HK-2 (cell line): ENCODE results near the gene NCKAP5L.
"Not testable (repeated sequence)": the region's sequence is repeated elsewhere in the genome, so short reads cannot be mapped to it uniquely, and the experiment has no call there.

Experiments used
- DNase-seq: peaks from one replicate; pipeline ENCODE4 v3.0.0-alpha.2; 2018; ENCODE audit not compliant: unreplicated experiment

NCKAP5L gene, protein sequence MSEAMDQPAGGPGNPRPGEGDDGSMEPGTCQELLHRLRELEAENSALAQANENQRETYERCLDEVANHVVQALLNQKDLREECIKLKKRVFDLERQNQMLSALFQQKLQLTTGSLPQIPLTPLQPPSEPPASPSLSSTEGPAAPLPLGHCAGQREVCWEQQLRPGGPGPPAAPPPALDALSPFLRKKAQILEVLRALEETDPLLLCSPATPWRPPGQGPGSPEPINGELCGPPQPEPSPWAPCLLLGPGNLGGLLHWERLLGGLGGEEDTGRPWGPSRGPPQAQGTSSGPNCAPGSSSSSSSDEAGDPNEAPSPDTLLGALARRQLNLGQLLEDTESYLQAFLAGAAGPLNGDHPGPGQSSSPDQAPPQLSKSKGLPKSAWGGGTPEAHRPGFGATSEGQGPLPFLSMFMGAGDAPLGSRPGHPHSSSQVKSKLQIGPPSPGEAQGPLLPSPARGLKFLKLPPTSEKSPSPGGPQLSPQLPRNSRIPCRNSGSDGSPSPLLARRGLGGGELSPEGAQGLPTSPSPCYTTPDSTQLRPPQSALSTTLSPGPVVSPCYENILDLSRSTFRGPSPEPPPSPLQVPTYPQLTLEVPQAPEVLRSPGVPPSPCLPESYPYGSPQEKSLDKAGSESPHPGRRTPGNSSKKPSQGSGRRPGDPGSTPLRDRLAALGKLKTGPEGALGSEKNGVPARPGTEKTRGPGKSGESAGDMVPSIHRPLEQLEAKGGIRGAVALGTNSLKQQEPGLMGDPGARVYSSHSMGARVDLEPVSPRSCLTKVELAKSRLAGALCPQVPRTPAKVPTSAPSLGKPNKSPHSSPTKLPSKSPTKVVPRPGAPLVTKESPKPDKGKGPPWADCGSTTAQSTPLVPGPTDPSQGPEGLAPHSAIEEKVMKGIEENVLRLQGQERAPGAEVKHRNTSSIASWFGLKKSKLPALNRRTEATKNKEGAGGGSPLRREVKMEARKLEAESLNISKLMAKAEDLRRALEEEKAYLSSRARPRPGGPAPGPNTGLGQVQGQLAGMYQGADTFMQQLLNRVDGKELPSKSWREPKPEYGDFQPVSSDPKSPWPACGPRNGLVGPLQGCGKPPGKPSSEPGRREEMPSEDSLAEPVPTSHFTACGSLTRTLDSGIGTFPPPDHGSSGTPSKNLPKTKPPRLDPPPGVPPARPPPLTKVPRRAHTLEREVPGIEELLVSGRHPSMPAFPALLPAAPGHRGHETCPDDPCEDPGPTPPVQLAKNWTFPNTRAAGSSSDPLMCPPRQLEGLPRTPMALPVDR (N-terminal part only)

DNA sequence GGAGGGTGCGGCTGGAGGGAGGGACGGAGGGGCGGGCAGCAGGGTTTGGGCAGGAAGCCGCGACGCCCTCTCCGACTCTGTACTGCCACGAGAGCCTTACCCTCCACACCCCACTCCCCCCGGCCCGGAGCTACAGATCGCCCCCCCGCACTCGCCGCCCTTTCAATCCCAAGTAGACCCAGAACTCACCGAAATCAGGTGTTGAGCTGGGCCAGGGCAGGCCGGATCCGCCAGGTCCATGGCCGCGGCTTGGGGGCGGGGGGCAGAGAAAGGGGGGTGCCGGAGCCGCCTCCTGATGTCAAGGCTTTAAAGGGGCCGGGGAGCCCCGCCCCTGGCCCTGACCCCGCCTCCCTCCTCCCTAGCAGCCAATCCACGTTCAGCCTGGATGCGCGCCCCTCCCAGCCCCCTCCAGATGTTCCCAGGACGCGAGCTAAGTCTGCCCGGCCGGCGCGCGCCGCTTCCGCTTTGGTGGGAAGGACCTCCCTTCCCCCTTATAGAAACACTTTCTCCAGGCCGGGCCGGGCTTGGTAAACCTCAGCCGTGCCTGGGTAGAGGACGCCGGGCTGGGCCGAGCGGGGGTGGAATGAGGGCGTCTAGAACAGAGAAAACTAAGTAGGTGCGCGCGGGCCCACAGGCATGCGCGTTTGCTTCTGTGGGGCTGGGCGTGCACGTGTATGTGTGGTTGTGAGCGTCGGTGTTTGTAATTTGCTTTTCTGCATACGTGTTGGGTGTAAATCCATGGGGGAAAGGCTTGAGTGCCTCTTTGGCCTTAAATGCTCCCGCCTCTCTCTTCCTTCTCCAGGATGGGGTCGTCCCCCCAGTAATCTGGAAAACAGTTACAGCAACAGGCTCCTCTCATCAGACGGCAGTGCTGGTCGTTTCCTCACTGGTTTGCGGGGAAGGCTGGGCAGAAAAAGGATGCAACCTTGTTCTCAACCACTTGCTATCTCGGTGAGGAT lies at the start of gene NCKAP5L:
Gene NCKAP5L (minus strand): TSS at position 281 of the 959 bp plus-strand sequence. CDS start 24,369 bp downstream, outside the sequence.
- peak; percentile 96 for DNase-seq

DNA sequence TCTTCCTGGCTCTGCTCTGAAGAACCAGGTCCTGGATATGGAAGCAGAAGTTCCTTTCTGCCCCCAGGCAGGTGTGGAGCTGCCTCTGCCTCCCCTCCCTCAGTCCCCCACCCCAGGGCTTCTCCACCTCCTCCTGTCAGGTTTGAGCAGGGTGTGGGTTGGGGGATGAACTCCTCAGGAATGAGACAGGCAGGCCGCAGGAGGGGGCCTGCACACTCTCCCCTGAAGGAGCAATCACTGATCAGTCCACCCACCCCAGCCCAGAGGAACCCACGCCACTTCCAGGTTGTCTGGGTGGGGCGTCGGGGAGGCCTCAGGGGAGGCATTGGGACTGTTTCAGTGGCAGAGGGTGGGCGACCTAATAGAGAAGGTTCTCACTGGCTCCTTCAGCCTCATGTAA lies 48.9 kb upstream of the NCKAP5L start:
- DNase-seq, result no peak

DNA sequence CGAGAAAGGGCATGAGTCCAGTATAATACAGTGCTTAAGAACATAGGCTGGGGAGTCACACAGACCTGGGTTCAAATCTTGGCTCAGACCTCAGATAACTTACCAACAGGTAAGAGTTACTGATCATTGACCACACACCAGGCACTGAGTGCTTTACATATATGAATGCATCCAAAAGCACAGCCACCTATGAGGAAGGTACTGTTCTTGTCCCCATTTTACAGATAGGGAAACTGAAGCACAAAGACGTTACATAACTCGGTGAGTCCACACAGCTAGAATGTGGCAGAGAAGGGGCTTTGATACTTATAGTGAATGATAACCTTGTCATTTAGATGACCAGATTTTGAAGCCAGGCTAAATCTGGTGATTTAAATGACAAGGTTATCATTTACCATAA lies 47.9 kb upstream of the NCKAP5L start:
- DNase-seq, result no peak

DNA sequence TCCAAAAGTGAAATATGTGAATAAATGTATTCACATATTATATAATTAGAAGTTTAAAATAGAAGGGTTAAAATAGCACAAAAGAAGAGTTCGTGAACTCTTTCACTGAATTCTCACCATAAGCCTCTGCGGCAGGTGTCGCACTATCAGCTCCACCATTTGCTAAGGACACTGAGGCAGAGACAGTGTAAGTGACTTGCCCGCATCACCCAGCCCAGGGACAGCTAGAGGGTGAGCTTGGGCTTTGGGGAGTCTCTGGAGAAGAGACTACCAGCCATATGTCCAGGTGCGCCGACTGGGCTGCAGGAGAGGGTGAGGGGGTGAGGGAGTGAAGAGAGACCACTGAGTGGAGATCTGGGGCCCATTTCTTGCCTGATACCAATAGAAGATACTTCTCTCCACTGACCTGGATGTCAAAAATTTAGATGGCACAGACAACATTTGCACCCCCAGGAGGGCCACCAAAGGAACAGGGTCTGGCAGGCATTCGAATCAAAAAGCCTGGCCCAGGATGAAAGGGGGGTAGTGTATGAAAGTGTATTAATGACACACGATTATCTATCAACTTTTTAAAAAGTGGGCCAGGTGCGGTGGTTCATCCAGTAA lies 47.0 kb upstream of the NCKAP5L start:
- no peak for DNase-seq

DNA sequence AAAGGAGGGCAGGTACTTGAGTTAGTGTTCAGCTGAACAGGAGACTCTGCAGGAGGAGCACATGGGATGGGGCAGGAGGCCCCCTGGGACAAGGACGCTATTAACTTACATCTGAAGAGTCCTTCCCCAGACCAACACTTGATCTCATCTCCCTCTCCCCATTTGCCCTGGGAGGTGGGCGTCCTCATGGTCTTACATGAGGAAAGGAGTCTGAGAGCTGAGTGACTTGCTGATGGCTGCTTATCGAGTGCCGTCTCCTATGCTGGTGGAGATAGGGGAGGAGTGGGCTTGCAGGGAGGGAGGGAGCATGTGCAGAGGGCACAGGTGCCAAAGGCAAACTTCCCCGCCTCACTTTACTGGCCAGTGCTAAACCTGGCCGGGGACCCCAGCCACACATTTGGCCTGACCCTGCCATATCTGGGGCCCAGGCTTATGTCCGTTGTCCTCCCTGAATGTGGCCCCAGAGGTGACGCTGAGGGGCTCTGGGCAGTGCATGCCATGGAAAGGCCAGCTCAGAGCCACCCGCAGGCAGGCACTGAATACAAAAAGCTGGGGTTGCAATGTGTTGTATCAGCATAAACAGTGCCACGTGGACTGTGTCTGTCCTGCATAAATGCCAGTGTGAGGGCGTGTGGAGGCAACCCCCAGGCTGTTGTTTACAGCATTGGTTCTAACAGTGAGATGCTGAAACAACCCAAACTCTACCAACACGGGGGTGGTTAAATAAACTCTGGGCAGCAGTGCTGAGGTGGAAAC lies 46.1 kb upstream of the NCKAP5L start:
- DNase-seq, result no peak

DNA sequence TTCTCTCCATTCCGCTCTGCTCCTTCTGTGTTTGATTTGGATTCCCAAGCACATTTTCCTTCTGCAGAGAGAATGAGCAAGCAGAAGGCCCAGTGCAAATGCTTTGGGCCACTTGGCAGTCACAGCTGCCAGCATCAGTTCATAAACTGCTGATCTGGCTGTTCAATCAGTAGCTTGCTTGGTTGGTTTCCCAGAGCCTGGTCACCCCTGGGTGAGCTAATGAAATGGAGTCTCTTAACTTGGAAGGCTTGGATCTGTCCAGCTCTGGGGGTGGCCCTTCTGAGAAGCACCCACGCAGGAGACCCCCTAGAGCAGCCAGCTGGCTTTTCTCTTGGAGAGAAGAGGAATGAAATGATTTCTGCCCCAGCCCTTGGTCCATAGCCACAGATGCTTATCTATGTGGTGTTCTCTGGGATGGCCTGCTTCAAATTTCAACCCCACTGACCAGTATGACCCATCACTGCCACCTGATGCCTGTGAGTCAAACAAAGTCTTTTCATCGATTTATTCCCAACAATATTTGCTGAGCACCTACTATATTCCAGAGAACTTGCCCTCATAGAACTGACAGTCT lies 45.2 kb upstream of the NCKAP5L start:
- no peak for DNase-seq

DNA sequence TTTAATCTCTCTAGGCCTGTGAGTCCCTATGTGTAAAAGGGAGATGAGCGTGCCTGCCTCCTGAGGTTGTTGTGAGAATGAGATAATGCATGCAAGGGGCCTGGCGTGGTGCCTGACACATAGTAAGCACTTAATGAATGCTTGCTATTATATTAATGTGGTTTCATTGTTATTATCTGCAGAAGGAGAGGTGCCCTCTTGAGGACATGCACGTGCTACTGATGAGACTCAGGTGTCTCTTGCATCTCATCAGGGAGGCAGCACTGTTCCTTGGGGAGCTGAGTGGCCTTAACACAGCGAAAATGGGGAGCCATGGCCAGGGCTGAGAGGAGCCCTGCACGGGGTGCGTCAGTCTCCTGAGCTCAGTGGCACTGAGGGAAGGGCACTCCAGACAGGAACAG lies 44.6 kb upstream of the NCKAP5L start:
- no peak for DNase-seq

DNA sequence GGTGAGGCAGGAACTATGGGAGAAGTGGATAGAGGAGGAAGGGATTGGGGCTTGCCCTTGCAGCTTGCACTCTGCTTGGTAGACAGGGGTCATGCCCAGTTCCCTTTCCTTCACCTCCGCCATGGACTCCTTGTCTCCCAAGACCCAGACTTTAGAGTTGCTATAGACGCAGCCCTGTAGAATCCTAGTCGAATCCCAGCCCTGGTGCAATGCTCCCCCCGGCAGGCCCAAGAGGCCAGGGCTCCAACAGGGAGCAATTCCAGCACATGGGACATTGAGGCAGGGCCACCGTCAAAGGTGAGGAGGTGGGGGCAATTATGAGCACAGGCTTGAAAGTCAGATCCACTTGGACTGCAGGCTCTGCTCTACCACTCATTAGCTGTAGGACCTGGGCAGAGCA lies 44.2 kb upstream of the NCKAP5L start:
- DNase-seq, result no peak

DNA sequence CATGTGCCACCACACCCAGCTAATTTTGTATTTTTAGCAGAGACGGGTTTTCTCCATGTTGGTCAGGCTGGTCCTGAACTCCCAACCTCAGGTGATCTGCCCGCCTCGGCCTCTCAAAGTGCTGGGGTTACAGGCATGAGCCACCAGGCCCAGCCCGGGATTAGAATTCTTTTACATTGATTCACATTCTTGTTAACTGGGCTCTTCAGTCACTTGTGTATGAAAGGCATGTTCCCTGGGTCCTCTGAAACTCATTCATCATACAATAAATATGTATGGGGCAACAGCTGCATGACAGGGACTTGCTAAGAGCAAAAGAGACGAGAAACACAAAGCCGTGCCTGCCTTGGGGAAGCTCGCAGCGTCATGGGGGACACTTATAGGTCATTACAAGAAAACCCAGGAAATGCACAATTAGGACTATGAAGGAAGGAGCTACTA lies 43.6 kb upstream of the NCKAP5L start:
- not testable (repeated sequence) for DNase-seq

DNA sequence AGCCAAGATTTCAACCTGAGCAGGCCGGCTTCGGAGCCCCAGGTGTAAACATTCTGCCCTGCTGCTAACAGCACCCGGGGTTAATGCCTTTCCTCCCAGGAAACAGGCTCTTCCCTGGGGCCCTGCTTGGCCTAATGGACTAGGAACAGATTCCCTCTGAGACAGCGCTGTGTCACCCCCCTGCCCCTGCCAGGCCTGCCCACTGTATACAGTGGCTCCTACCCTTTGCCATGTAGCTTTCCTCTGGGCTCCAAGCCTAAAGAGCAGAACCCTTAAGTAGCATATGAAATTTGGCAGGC lies 43.0 kb upstream of the NCKAP5L start:
- no peak for DNase-seq

DNA sequence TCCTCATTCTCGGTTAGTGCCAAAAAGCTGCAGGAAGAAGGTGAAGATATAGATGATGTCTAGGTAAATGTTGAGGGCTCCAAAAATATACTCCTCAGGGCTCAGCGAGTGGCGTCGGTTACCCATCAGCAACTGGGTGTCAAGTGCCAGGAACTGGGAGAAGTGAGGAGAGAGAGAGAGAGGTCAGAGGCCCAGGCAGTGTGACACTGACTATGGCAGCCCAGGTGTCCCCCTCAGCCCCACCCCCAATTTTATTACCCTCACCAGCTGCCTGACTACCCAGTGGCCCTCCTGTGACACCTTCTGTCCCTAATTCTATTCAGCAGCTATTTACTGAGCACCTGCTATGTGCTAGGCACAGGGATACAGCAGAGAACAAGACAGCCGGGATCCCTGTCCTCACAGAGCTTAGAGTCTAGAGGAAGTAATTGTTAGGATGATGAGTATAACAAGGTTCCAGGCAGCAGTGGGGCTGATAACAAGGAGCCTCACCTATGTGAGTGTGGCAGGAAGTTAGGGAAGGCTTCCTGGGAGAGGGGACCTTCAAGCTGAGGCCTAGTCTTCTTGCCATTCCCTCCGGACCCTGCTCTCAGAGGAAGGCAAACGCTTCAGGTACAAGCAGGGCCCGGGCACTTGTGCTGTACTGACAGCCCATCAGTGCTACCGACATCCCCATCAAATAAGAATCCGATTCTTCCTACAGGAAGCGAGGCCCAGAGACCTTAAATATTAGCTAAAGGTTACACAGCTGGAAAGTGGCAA lies 42.5 kb upstream of the NCKAP5L start:
- no peak for DNase-seq

DNA sequence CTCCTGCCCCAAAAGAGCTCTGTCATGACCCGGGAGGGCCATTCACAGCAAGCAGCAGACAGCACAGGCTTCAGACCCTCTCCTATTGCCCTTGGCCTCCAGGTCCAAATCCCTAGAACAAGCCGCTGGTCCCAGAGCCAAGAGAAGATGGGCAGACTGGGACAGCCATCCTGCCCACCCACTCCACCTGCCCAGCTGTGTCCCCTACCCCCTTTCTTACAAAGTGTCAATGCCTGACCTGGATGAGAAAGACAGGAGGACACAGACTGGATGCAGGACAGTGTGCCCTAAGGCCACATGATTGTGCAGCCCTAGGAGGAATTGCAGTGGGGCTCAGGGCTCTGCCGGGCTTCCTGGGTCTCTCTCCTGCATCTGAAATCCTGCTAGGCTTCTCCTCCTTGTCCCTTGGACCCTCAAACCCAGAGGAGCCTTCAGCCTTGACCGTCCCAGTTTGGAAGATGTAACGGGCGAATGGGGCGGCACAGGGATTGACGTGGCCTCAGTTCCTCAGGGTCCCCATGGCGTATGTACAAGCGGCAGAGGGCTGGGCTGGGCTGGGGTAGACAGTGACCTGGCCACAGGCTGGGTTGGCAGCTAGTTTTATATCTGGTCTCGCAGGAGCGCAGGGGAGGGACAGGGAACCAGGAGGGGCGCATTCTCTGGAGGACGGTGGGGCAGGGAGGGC lies 41.7 kb upstream of the NCKAP5L start:
- no peak for DNase-seq

DNA sequence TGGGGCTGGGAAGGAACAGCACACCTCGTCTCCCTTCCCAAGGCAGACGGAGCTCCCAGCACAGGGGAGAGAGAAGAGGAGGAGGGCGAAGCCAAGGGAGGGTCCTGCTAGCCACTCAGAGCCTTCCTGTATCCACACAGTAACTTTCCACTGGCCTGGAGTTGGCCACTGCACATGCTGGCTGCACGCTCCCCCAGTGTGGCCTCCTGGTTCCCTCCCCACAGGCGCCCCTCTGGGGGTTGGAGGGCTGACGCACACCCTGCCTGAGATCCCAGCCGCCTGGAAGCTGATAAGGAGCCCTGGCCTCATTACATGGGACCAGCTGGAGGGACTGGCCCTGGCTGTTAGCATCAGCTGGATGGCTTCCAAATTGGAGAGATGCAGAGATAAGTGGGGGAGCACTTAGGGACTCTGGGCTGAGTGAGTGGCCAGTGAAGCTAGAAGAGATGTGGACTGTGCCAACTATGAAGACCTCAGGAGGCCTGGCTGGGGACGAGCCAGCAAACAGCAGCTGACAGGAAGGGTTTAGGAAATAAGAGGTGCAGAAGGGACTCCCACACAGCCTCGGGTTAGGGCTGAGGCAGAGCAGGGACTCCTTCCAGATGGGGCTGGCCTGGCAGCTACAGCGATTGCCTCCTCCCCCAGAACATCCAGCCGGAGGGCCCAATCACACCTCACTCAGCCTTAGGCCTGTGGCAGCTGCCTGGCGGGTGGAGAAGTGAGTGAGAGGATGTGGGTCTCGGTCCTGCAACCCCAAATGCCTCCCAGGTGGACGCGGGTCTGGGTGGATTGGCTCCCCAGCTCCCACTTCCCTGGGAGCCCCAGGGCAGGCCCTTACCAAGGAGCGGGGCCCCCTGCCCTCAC lies 41.0 kb upstream of the NCKAP5L start:
- DNase-seq, result no peak

DNA sequence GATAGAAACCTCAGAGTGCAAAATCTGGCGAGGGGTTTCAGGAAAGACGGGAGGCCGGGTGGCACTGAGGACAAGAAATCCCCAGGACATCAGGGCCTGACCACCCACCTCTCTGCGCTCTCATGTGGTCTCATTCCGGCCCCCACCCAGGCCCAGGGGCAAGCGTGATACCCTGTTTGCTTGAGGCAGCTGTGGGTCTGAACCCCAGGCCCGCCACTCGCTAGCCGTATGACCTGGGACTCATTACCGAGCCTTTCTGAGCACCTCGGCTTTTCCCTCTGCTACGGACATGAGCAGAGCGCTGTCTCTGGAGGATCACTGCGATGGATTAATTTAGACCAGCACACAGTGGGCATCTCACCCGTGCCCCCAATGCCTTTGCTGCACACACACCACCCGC lies 40.2 kb upstream of the NCKAP5L start:
- DNase-seq, result no peak

DNA sequence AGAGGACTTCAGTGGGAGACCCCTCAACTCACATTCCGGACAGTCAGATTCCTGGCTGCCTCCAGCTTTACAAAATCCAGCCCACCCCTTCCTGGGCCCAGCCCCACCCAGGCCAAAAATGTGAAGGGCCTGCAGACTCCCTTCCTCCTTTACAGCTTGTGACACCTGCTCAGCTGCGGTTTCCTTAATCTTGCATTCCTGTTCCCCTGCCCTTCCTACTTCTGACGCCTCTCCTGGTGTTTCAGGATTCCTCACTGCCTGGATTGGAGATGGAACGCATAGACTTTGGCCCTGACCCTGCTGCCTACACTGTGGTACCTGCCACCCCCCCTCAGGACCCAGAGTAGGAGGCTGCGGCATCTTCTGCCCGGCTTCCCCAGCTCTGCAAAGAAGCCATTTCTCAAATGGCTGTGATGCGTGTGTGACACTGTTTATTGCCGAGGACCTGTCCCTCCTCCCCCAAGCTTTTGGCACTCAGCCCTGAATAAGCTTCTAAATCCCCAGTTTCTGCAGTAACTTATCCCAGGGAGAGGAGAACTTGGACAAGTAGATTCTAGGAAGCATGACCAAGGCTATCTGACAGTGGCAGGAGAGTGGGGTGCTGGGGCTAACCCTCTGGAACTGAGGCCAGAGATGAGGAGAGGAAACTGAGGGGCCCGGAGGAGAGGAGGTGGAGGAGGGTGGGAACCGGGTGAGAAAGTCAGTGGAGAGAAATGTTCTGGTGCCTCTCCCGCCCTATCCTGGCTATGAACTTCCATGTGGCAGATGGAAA lies 39.5 kb upstream of the NCKAP5L start:
- no peak for DNase-seq

DNA sequence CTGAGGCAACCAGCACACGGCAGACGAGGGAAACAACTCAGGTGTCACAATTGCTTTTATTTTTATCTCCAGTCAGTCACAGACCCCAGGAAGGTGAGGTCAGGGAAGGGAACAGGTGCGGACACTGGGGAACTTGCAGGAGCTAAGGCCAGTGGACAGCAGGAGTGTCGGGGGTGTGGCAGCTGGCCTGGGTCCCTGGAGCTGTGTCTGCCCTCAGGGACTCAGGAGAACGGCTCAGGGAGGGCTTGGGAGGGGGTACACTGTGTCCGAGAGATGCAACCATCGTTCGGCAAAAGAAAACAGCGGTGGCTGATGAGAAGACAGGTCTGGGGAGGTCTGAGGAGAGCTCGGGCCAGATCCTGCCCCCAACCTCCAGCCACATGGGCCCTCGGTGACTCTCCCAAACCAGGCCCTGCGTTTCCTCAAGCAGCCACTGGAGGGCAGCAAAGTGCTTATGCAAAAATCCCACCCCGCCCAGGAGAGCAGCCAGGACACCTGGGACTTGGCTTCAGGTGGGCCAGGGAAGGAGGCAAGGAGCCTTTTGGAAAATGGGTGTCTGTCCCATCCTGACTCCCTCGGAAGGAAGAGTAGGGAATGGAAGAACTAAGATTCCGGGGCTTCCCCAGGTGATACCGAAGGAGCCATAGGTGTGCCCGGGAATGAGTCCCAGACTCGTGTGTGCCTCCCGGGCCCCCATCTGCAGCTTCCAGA lies 38.8 kb upstream of the NCKAP5L start:
- peak; percentile 80 for DNase-seq
